Activated B cell treated with CpG ODN at 0.5 μM for 24 hours (primary cell): Measurements from ENCODE around the gene SERPINA1. TPM values are rescaled to one million over a fixed set of nuclear protein-coding genes. Genes with fewer than 3 reads are reported as not detected.

Source experiments
- ATAC-seq: fragments of 200-7000 bp; cut with Tn5 transposase; one replicate; pipeline ENCODE4 v1.10.0; 2021; ENCODE audit warnings: low read depth, mild to moderate bottlenecking, moderate library complexity
- CTCF ChIA-PET: fragments of 350-600 bp; sonication (Branson Sonifier 250); formaldehyde crosslinking; loops from one replicate; lab custom pipeline; 2021; ENCODE audit warnings: antibody characterized with exemption; lab: Charles Lee
- POLR2A ChIA-PET: fragments of 350-600 bp; sonication (Branson Sonifier 250); formaldehyde crosslinking; loops from one replicate; lab custom pipeline; 2021; ENCODE audit warnings: antibody characterized with exemption; lab: Charles Lee
- DNase-seq: peaks from one replicate; pipeline ENCODE4 v3.0.0; 2022
- H3K27ac Mint-ChIP-seq: one replicate; pipeline ENCODE4 v1.8.0; 2020; ENCODE audit warnings: mixed read lengths
- H3K27me3 Mint-ChIP-seq: one replicate; pipeline ENCODE4 v1.8.0; 2021; ENCODE audit warnings: mixed read lengths
- H3K36me3 Mint-ChIP-seq: one replicate; pipeline ENCODE4 v1.8.0; 2021; ENCODE audit warnings: low read depth, mixed read lengths
- H3K4me1 Mint-ChIP-seq: one replicate; pipeline ENCODE4 v1.8.0; 2021; ENCODE audit warnings: mixed read lengths
- H3K4me3 Mint-ChIP-seq: one replicate; pipeline ENCODE4 v1.8.0; 2020; ENCODE audit warnings: mild to moderate bottlenecking, mixed read lengths
- H3K9me3 Mint-ChIP-seq: one replicate; pipeline ENCODE4 v1.8.0; 2020; ENCODE audit warnings: mixed read lengths
- CTCF ChIP-seq: fragments of 200-600 bp; IDR thresholded peaks from one replicate; pipeline ENCODE4 v1.8.0; 2022; ENCODE audit warnings: antibody characterized with exemption, mild to moderate bottlenecking
- intact Hi-C: fragments of 100-400 bp; cut with micrococcal nuclease; formaldehyde crosslinking; loops from one replicate; pipeline ENCODE4 v1.15.1; 2024
- total RNA-seq: library from RNA; stranded (reverse); gene quantifications from 2 replicates; pipeline ENCODE4 v1.2.3, GENCODE V29; 2022

The SERPINA1 gene
- total RNA-seq, 1 donor from 2014 or later = 0.31 TPM

DNA sequence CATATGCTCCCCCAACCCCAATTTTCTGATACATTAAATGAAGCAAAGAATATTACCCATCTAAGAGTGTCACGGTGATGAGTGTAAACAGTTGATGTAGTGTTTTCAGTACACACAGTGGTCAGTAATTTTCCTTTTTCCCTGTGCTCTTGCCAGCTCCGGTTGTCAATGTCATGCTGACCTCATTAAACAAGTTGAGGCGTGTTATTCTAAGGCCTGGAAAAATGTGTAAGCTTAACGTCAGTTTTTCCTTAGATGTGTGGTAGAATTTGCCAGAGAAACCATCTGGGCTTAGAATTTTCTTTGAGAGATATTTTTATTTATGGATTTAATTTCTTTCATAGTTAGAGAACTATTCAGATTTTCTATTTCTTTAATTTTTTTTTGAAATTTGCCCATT lies 53.5 kb downstream of the SERPINA1 start:
- H3K36me3 Mint-ChIP-seq = no peaks in the 10 kb centered on the region
- intact Hi-C loops = no loop called here
- ChIA-PET CTCF (no interaction called here), POLR2A (no interaction called here)
- peaks cover 3% of the 10 kb centered on the region for H3K9me3 Mint-ChIP-seq
- ATAC-seq = no peak
- no peak overlapping the region for H3K27ac Mint-ChIP-seq
- no peak for DNase-seq
- H3K4me1 Mint-ChIP-seq = no peaks in the 10 kb centered on the region
- H3K4me3 Mint-ChIP-seq = no peak overlapping the region
- peaks cover 2% of the 10 kb centered on the region for H3K27me3 Mint-ChIP-seq
- no peak for TF ChIP-seq CTCF

- intact Hi-C loops = no loop called here
- Mint-ChIP-seq H3K9me3 (no peaks in the 10 kb centered on the region), H3K36me3 (no peaks in the 10 kb centered on the region), H3K27me3 (peaks cover 2% of the 10 kb centered on the region), H3K4me1 (no peaks in the 10 kb centered on the region), H3K27ac (no peak overlapping the region), H3K4me3 (no peak overlapping the region)
- DNase-seq (no peak), ATAC-seq (no peak)
- TF ChIP-seq CTCF = no peak
- POLR2A ChIA-PET = no interaction called here
- CTCF ChIA-PET = no interaction called here
Observed at GRCh38 chr14:94332587-94332986, 55.8 kb downstream of the SERPINA1 start.

- peaks cover 2% of the 10 kb centered on the region for H3K27me3 Mint-ChIP-seq
- no peaks in the 10 kb centered on the region for H3K4me1 Mint-ChIP-seq
Observed at GRCh38 chr14:94332063-94332583, 56.3 kb downstream of the SERPINA1 start.

GRCh38 chr14:94331462-94331861 lies 56.9 kb downstream of the SERPINA1 start:
- H3K9me3 Mint-ChIP-seq = peaks cover 2% of the 10 kb centered on the region
- DNase-seq (no peak), ATAC-seq (no peak)
- H3K4me1 Mint-ChIP-seq = no peaks in the 10 kb centered on the region
- CTCF ChIA-PET = no interaction called here
- POLR2A ChIA-PET = no interaction called here
- H3K36me3 Mint-ChIP-seq = no peaks in the 10 kb centered on the region
- H3K27ac Mint-ChIP-seq = no peak overlapping the region
- TF ChIP-seq CTCF = no peak
- H3K4me3 Mint-ChIP-seq = no peak overlapping the region
- intact Hi-C loops = no loop called here
- H3K27me3 Mint-ChIP-seq = peaks cover 2% of the 10 kb centered on the region

More at GRCh38 chr14:94332063-94332583, 56.3 kb downstream of the SERPINA1 start:
- intact Hi-C loops = no loop called here
- Mint-ChIP-seq H3K4me3 (no peak overlapping the region), H3K27ac (no peak overlapping the region), H3K9me3 (no peaks in the 10 kb centered on the region), H3K36me3 (no peaks in the 10 kb centered on the region)
- ATAC-seq (no peak), DNase-seq (no peak)
- no peak for TF ChIP-seq CTCF
- POLR2A ChIA-PET = no interaction called here
- CTCF ChIA-PET = no interaction called here

DNA sequence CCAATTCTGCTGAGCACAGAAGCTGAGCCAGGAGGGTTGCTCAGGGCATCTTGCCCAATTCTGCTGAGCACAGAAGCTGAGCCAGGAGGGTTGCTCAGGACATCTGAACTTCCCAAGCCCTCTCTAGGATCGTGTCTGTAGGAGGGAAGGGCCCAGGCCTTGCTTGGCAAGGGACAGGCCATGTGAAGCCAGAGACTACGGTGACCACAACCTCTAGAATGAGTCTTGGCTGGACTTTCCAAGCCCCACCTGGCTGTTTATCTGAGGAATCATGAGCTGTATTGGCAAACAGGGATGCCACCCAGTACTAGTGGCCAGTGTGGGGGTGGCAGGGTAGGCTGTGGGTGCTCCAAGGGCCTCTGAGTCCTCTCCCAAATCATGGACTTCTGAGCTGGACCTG lies 57.5 kb downstream of the SERPINA1 start:
- Mint-ChIP-seq H3K36me3 (no peaks in the 10 kb centered on the region), H3K27me3 (peaks cover 2% of the 10 kb centered on the region), H3K4me3 (no peak overlapping the region), H3K9me3 (peaks cover 2% of the 10 kb centered on the region), H3K27ac (no peak overlapping the region), H3K4me1 (no peaks in the 10 kb centered on the region)
- ChIA-PET CTCF (no interaction called here), POLR2A (no interaction called here)
- no peak for ATAC-seq
- no peak for TF ChIP-seq CTCF
- no peak for DNase-seq
- intact Hi-C loops = no loop called here
